A549 treated with AZD9567 at 1 μM for 4 hours (cell line): Measurements from ENCODE around the gene CYB5B. TPM values are rescaled to one million over a fixed set of nuclear protein-coding genes. Genes with fewer than 3 reads are reported as not detected.

Experiments used
- total RNA-seq: library from RNA; stranded (reverse); fragments of 200-300 nt; extraction: Qiagen RNA extraction; gene quantifications from 5 replicates; pipeline ENCODE4 v1.2.3, GENCODE V29; 2022; ENCODE audit not compliant: insufficient read depth

CYB5B gene
- 184 to 208 TPM (median 193 TPM) in 5 replicates for total RNA-seq

GRCh38 chr16:69424053-69424934 is at the start of gene CYB5B:
CYB5B (plus strand) TSS chr16:69424619; CDS start chr16:69424684, 65 bp downstream.

Other genes with a start within 250 kb of the CYB5B start
- 5.8 to 8.1 TPM (median 7.7 TPM) in 5 replicates for gene SNTB2, start 237.5 kb upstream of the CYB5B start, total RNA-seq
- gene VPS4A, start 113.3 kb upstream of the CYB5B start, total RNA-seq = 31.3 to 34.7 TPM (median 34.0 TPM) in 5 replicates
- gene PDF, start 94.0 kb upstream of the CYB5B start, total RNA-seq = 26.1 to 43.4 TPM (median 40.4 TPM) in 5 replicates
- 19.6 to 28.2 TPM (median 26.4 TPM) in 5 replicates for gene COG8, start 85.1 kb upstream of the CYB5B start, total RNA-seq
- 54.0 to 62.3 TPM (median 58.0 TPM) in 5 replicates for gene NIP7, start 84.8 kb upstream of the CYB5B start, total RNA-seq
- gene TMED6, start 72.8 kb upstream of the CYB5B start, total RNA-seq = 0.09 TPM in 1 of 5 replicates, not detected in the others
- gene TERF2, start 38.6 kb upstream of the CYB5B start, total RNA-seq = 23.3 to 47.5 TPM (median 24.4 TPM) in 5 replicates
- 4.3 to 7.8 TPM (median 6.1 TPM) in 5 replicates for gene NFAT5, start 141.3 kb downstream of the CYB5B start, total RNA-seq